GM10847 (cell line): Measurements from ENCODE around the gene OTX2.

Source experiments
- POLR2A ChIP-seq: IDR thresholded peaks from 2 replicates; pipeline ENCODE4 v1.6.1; 2011; ENCODE audit not compliant: insufficient read length; ENCODE audit errors: extremely low read depth

OTX2 gene

GRCh38 chr14:56810147-56810719 is at the start of gene OTX2:
TSS of gene OTX2 (minus strand) at chr14:56810479. CDS start at chr14:56805456, 5,023 bp downstream.
- TF ChIP-seq POLR2A, result no peak

GRCh38 chr14:56858422-56858821 is 48.1 kb upstream of the OTX2 start:
- no peak for TF ChIP-seq POLR2A

- TF ChIP-seq POLR2A, result no peak
Observed at GRCh38 chr14:56857216-56857615, 46.9 kb upstream of the OTX2 start.

- TF ChIP-seq POLR2A, result no peak
Observed at GRCh38 chr14:56855891-56856461, 45.7 kb upstream of the OTX2 start.

- no peak for TF ChIP-seq POLR2A
Observed at GRCh38 chr14:56854325-56854724, 44.0 kb upstream of the OTX2 start.

- TF ChIP-seq POLR2A, result no peak
Observed at GRCh38 chr14:56846970-56847930, 37.0 kb upstream of the OTX2 start.

GRCh38 chr14:56844406-56845002 is 34.2 kb upstream of the OTX2 start:
- no peak for TF ChIP-seq POLR2A

- TF ChIP-seq POLR2A, result no peak
Observed at GRCh38 chr14:56841611-56842010, 31.3 kb upstream of the OTX2 start.

GRCh38 chr14:56840221-56840620 is 29.9 kb upstream of the OTX2 start:
- TF ChIP-seq POLR2A, result no peak

GRCh38 chr14:56829151-56829550 is 18.9 kb upstream of the OTX2 start:
- no peak for TF ChIP-seq POLR2A

- TF ChIP-seq POLR2A, result no peak
Observed at GRCh38 chr14:56826214-56826613, 15.9 kb upstream of the OTX2 start.

GRCh38 chr14:56821805-56822610 is 11.7 kb upstream of the OTX2 start:
- no peak for TF ChIP-seq POLR2A

GRCh38 chr14:56821177-56821576 is 10.9 kb upstream of the OTX2 start:
- TF ChIP-seq POLR2A, result no peak

- TF ChIP-seq POLR2A, result no peak
Observed at GRCh38 chr14:56817396-56817921, 7.2 kb upstream of the OTX2 start.
